ENCODE data around the gene GZMB.

Gene GZMB

GRCh38 chr14:24639905-24640304 is 5.9 kb upstream of the GZMB start:
- Histone ChIP-seq H3K4me1 (ENCODE audit: insufficient read depth, low read length, severe bottlenecking) (no peaks in the 10 kb centered on the region), H3K36me3 (ENCODE audit: insufficient read depth, low read length) (no peaks in the 10 kb centered on the region), H3K27ac (ENCODE audit: low read depth, low read length, poor library complexity, severe bottlenecking) (no peak overlapping the region), H3F3A (ENCODE audit: insufficient read depth, low read length) (no peaks in the 10 kb centered on the region), H3K79me2 (ENCODE audit: insufficient read depth, low read length) (no peaks in the 10 kb centered on the region), H3K27me3 (ENCODE audit: insufficient read depth, low read length) (no peaks in the 10 kb centered on the region), H3K9me3 (ENCODE audit: low read length) (no peaks in the 10 kb centered on the region), H3K4me2 (ENCODE audit: low read length) (no peak overlapping the region), H3K9me2 (ENCODE audit: low read depth, low read length) (no peaks in the 10 kb centered on the region), H2AFZ (ENCODE audit: low read length) (no peak overlapping the region), H3K4me3 (ENCODE audit: low read depth, low read length, poor library complexity, severe bottlenecking) (no peak overlapping the region), H3K9ac (ENCODE audit: low read length) (no peak overlapping the region), H4K20me1 (ENCODE audit: insufficient read depth, low read length) (no peaks in the 10 kb centered on the region)
- TF ChIP-seq EZH2 (IDR thresholded peaks at IDR 0.05; ENCODE audit: borderline replicate concordance, low read length), result no peak
- no peak for TF ChIP-seq CTCF (IDR thresholded peaks at IDR 0.05; ENCODE audit: low read length)

GRCh38 chr14:24639270-24639669 is 5.3 kb upstream of the GZMB start:
- Histone ChIP-seq H4K20me1 (ENCODE audit: insufficient read depth, low read length) (no peaks in the 10 kb centered on the region), H3K27me3 (ENCODE audit: insufficient read depth, low read length) (no peaks in the 10 kb centered on the region), H3K4me3 (ENCODE audit: low read depth, low read length, poor library complexity, severe bottlenecking) (no peak overlapping the region), H3K27ac (ENCODE audit: low read depth, low read length, poor library complexity, severe bottlenecking) (no peak overlapping the region), H2AFZ (ENCODE audit: low read length) (no peak overlapping the region), H3K9me3 (ENCODE audit: low read length) (no peaks in the 10 kb centered on the region), H3K9me2 (ENCODE audit: low read depth, low read length) (no peaks in the 10 kb centered on the region), H3K9ac (ENCODE audit: low read length) (no peak overlapping the region), H3K36me3 (ENCODE audit: insufficient read depth, low read length) (no peaks in the 10 kb centered on the region), H3K4me2 (ENCODE audit: low read length) (no peak overlapping the region), H3F3A (ENCODE audit: insufficient read depth, low read length) (no peaks in the 10 kb centered on the region), H3K4me1 (ENCODE audit: insufficient read depth, low read length, severe bottlenecking) (no peaks in the 10 kb centered on the region), H3K79me2 (ENCODE audit: insufficient read depth, low read length) (no peaks in the 10 kb centered on the region)
- TF ChIP-seq CTCF (IDR thresholded peaks at IDR 0.05; ENCODE audit: low read length) (no peak), EZH2 (IDR thresholded peaks at IDR 0.05; ENCODE audit: borderline replicate concordance, low read length) (no peak)

DNA sequence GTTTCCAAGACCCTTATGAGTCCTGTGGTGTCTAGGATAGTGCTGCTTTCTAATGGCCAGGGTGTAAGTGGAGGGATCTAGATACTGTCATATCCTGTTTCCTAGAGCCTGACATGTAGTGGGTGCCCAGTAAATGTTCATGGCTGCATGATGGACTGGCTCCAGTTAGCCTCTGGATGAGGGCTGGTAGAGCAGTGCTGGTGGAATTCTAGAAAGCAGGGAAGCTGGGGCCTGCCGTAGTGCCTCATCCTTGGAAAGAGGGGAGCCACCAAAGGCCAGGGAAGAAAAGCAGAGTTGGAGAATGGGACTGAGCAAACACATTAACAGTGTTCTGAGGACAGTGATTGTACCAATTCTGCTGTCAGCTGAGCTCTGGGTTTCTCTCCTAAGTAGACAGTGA is 637 bp downstream of the GZMB start:
- H4K20me1 ChIP-seq (ENCODE audit: insufficient read depth, low read length), result no peaks in the 10 kb centered on the region
- no peak overlapping the region for H3K4me2 ChIP-seq (ENCODE audit: low read length)
- H3K36me3 ChIP-seq (ENCODE audit: insufficient read depth, low read length), result no peaks in the 10 kb centered on the region
- no peak overlapping the region for H2AFZ ChIP-seq (ENCODE audit: low read length)
- no peak overlapping the region for H3K27ac ChIP-seq (ENCODE audit: low read depth, low read length, poor library complexity, severe bottlenecking)
- H3K4me3 ChIP-seq (ENCODE audit: low read depth, low read length, poor library complexity, severe bottlenecking), result no peak overlapping the region
- TF ChIP-seq EZH2 (IDR thresholded peaks at IDR 0.05; ENCODE audit: borderline replicate concordance, low read length) (no peak), CTCF (IDR thresholded peaks at IDR 0.05; ENCODE audit: low read length) (no peak)
- H3K9ac ChIP-seq (ENCODE audit: low read length), result no peak overlapping the region
- H3F3A ChIP-seq (ENCODE audit: insufficient read depth, low read length), result no peaks in the 10 kb centered on the region
- H3K9me2 ChIP-seq (ENCODE audit: low read depth, low read length), result no peaks in the 10 kb centered on the region
- H3K79me2 ChIP-seq (ENCODE audit: insufficient read depth, low read length), result no peaks in the 10 kb centered on the region
- H3K4me1 ChIP-seq (ENCODE audit: insufficient read depth, low read length, severe bottlenecking), result no peaks in the 10 kb centered on the region
- H3K27me3 ChIP-seq (ENCODE audit: insufficient read depth, low read length), result no peaks in the 10 kb centered on the region
- no peaks in the 10 kb centered on the region for H3K9me3 ChIP-seq (ENCODE audit: low read length)

Measured in OCI-LY1 (cell line).